GM19468 (cell line): Measurements from ENCODE around the gene CDC42BPG.
A peak's percentile ranks its signal among the peaks of the same experiment; 100 is the strongest.

Source experiments
- ATAC-seq: cut with Tn5 transposase; IDR thresholded peaks from one replicate; pipeline ENCODE4 v1.9.1; 2021; ENCODE audit warnings: mild to moderate bottlenecking, moderate library complexity, moderate number of reproducible peaks; ENCODE audit not compliant: unreplicated experiment; ENCODE audit errors: extremely low read depth

The CDC42BPG gene

GRCh38 chr11:64796047-64796756 is 48.3 kb downstream of the CDC42BPG start:
- no peak for ATAC-seq

DNA sequence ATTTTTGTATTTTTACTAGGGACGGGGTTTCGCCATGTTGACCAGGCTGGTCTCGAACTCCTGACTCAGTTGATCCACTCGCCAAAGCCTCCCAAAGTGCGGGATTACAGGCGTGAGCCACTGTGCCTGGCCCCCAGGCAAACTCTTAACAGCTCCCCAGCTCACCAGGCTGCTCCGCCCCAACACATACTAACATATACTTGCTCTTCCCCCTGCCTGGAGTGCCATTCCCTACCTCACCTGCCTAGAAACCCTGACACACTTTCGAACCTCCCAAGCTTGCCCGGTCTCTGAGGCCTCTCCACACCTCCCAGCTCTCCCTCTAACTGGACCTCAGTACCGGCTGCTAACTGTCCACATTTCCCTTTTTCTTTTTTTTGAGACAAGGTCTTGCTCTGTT is 49.9 kb downstream of the CDC42BPG start:
- no peak for ATAC-seq

DNA sequence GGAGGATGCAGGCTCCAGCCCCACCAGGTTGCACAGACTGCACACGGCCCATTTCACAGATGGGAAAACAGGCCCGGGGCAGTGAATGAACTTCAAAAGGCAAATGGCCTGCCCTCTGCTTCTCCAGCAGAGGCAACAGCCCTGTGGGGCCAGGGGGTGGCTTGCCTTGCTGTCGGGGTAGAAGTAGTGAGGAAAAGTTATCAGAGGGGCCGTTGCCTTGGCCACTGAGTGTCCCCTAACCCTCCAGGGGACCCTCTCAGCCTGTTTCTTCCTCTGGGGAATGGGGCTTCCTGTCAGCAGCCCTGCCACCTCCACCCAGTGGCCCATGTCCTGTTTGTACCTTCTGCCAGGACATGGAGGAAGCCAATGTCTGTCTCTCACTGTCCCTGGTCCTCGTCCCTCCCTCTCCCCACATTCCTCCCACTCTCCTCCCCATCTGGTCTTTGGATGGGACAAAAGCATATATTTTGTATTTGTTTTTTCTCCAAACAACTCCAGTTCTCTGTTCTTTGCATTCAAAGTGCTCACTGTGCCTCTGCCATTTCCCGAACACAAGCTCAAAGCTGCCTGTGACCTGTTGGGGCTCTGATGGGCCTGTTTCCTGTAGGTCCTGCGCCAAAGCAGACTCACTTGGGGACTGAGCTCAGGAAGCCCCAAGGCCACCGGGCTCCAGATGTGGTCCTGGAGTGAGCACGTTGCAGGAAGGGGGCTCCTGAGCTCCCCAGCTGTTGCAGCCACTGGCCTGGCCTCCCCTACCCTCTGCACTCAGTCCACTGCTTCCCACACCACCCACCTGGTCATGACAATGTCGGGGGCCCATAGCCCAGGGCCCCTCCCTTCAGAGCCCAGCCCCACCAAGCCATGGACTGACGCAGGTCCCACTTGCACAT is 50.9 kb downstream of the CDC42BPG start:
- no peak for ATAC-seq

DNA sequence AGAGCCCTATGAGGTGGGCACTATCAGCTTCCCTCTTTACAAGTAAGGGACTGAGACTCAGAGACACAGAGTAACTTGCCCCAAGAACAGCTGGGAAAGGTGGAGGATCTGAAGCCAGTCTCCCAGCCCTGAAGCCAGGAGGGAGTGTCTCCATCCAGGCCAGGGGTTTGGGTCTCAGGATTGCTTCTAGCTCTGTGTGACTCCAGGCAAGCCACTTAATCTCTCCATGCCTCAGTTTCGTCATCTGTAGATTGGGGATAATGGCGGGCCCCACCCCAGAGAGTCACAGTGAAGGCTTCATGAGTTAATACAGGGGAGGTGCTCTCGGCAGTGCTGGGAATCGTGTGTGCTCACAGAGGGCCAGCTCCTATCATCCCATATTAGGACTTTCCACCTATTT is 52.0 kb downstream of the CDC42BPG start:
- no peak for ATAC-seq

DNA sequence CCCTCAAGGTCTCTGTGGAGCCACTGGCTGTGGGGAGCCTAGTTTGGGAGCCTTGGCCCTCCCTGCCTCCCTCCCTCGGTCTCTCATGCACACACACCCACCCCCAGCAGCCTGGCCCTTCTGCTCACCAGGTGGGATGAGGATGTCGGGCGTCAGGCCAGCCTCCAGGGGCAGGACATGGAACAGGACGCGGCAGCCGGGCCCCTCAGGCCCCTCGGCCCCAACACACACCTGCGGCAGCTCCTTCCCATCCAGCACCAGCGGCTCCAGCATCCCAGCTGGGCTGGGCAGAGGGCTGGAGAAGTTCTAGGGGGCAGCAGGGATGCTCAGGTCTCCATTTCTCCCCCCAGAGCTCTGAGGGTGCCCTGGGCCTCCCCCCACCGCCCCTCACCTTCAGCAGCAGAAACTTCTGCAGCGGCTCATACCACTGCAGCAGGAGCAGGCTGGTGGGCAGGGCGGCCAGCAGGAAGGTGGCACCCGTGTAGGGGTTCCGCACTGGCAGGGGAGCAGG is 52.6 kb downstream of the CDC42BPG start:
- ATAC-seq: no peak

DNA sequence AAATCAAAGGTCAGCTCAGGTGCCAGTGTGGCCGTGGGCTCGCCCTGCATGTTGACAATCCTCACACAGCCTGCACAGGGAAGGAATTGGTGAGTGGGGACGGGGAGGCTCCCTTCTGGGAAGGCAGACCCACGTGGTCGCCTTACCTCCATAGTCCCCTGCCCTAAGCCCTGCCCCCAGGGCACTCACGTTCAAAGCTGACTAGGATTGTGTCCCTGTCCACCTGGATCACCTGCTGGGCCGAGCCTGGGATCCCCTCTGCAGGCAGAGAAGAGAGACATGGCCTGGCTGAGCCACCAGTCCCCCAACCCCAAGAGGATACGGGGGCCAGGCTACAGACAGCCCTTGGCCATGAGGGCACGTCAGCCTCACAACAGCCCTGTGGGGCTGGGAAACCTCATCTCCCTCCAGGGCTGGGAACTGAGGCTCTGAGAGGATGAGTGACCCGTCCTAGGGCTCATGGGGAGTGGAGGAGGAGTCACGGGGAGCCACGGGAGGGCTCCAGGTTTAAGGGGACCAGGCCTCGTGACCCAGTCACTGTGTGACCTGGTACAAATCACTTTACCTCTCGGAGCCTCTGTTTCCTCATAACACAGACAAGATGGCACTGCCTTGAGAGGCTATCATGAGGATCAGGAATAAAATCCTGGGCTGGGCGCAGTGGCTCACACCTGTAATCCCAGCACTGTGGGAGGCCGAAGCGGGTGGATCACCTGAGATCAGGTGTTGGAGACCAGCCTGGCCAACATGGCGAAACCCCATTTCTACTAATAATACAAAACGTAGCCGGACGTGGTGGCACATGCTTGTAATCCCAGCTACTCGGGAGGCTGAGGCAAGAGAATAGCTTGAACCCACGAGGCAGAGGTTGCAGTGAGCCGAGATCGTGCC is 54.0 kb downstream of the CDC42BPG start:
- no peak for ATAC-seq

GRCh38 chr11:64789331-64790204 is 54.9 kb downstream of the CDC42BPG start:
- ATAC-seq: no peak

GRCh38 chr11:64788321-64789215 is 55.9 kb downstream of the CDC42BPG start:
- no peak for ATAC-seq

DNA sequence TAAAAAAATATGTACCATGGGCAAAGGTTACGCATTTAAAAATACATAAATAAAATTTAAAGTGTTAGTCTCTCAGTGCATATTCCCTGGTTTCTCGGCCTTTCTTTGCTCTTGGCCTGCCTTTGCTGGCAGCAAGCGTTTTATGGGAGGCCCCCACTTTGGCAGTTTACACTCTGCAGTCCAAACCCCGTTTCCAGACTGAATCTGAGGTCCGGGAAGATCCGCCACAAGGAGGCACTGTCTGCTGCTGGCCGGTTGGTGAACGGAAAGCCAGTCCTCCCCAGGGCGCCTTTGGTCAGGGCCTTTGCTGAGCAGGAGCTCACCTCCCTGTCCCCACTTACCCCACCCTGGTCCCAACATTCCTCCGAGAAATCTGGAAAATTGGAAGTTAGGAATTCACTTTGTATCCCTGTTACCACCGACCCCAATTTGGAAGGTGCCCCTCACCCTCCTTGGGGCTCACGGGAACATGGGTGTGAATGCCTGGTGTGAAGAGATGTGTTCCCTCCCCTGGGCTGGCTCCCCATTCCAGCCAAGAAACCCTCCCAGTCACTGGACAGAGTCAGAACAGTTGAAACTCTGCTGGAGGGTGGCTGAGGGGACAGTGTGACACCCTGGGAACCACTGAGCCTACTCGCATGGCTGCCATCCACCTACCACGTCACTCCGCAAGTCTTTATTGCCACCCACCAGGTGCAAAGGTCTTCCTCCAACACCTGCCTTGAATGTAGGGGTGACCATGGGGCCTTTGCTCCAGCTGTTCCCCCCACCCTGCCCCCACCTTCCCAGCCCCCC is 56.7 kb downstream of the CDC42BPG start:
- no peak for ATAC-seq

GRCh38 chr11:64786308-64786707 is 58.1 kb downstream of the CDC42BPG start:
- ATAC-seq: no peak

DNA sequence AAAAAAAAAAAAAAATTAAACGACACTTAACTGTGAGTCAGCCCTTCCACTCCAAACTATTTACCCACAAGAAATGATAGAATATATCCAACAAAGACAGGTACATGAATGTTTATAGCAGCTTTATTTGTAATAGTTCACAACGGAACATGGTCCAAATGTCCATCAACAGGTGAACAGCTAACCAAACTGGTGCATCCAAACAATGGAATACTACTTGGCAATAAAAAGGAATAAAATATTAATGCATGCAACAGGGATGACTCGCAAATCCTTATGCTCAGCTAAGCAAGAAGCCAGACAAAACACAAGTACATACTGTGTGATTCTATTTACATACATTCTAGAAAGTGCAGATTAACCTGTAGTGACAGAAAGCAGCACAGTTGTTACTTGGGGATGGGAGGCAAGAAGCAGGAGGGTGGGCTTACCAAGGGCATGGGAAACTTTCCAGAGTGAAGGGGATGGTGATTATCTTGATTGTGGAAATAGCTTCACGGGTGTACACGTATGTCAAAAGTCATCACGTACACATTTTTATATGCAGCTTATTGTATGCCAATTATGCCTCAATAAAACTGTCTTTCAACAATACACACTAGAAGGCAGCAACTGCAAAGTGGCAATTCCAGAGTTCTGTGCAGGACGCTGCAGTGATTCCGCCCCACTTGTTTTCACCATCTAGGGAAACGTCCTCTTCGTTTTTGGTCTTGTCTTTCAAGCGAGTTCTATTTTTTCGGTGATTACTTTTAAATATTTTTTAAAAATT is 59.5 kb downstream of the CDC42BPG start:
- no peak for ATAC-seq

DNA sequence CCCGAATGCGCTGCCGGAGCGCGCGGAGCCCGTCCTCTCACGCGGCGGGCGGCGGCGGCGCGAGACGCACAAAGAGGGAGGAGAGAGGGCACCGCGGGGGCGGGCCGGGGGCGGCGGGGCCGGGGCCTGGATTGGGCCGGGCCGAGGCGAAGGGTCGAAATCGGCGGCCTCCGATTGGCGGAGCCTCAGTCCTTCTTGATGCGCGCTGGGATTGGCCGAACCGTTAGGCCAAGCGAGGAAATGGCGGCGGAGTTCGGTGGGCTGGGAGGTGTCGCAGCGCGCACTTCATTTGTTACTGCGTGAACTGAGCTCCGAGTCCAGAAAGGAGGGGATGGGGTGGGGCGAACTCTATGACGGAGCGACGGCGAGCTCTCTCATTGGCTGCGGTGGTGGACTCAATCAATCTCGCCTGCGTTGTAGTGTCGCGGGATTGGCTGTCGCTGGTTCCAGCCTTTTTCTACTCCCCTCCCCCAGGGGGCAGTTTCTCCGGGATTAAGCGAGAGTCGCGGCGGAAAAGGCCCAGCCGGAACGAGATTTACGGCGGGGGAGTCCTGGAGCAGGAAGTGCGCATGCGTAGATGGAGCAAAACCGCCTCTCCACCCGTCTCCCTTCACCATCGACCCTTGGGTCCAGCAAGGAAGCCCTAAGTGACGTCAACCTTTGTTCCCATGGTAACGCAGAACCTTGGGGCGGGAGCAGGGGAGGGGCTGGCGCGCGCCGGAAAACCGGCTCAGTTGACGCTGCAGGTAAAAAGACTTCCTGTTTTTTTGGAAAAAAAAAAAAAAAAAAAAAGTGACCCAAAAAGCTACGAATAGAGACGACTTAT is 65.8 kb downstream of the CDC42BPG start, which contains the start of gene SF1:
Gene SF1, minus strand, starts transcription at position 70 of the 826 bp plus-strand sequence. CDS start 150 bp downstream, outside the sequence.
- peak; percentile 74 for ATAC-seq

DNA sequence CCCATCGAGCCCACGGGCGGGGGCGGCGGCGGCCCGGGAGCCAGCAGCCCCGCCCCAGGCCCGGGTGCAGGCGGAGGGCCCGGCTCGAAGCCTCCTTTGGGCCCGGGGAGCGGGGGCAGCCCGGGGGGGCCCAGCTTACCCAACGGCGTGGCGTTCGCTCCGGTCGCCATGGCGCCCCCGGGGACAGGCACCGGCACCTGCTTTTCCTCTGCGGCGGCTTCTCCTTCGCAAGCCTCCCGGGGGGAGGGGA is 66.3 kb downstream of the CDC42BPG start:
- no peak for ATAC-seq

DNA sequence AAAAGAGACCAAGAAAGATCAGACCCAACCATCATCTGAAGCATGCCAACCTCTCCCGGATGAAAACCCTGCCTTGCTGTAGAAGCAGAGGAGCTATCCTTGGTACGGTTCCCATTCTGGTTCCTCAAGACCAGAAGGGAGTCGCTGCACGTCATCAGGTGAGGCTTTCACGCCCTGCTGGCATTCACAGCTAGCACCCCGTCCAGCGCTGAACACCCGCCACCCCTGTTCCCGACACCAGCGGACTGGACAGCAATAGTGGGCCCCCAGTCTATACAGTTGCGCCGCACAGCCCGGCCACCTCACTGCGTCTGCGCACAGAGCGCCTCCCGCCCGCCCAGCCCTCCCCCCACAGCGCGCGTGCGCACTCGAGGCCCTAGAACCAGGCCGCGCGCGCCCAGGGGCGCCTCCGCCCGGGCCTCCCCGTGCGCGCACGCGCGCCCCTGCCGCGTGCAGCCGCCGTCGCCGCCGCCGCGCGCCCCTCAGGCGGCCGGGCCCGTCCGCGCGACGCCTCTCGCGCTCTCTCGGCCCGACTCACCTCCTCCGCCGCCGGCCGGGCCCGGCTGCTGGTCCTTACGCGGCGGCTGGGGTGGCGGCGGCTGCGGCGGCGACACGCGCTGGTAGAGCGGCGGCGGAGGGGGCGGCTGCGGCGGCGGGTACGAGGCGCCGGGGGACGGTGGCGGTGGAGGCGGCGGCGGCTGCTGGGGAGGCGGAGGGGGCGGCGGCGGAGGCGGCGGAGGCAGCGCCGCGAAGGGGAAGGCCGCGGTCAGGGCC is 66.8 kb downstream of the CDC42BPG start:
- peak; percentile 1 for ATAC-seq

DNA sequence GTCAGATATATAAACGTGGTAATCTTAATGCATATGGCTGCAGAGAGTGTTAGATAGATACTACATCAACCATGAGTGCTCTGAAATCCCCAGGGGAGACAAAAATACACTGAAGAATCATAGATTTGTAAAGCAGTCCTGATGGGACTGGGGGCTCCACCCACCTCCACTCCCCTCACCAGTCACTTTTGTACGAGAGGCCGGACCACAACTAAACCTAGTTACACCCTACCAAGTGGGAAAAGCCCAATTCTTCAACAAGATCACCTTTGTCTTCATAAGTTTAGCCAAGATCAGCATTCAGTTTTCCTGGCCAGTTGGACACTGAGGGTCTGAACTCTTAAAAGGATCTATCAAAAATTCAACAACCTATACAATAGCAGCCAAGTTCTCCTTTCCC is 67.6 kb downstream of the CDC42BPG start:
- no peak for ATAC-seq
